Measurements from ENCODE around the gene CALCOCO1.

DNA sequence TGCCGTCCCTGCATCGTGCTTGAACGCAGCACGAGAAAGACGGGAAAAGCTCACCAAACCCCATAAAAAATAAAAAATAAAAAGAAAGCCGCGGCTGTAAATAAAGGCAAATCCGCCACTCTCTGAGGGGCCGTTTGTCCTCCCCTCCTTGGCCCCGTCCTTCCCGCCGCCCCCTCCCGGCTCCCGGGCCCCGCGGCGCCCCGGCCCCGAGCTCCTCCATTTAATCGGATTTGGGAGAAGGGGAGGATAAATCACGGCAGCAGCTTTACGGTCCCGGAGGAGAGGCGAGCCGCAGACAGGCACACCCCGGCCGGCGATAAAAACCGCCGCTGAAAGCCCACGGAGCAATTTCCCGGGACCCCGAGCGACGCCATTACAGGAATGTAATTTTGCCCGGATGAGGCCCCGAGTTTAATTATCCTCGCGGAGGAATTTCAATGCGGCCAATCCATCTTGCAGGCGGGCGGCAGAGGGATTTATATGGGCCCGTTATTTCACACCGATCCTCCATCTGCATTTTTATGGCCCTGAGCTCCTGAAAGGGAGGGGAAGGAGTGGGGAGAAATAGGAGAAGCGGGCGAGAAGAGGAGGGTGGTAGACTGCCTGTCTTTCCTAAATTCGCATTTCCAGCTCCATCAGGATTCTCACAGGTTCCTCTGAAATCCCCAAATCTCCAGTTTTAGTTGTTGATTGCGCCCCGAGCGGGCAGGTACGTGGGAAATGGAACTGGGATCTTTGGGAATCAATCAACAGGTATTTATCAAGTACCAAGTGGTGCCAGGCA lies 50.0 kb downstream of the CALCOCO1 start:
- TF ChIP-seq, protein P1, sequence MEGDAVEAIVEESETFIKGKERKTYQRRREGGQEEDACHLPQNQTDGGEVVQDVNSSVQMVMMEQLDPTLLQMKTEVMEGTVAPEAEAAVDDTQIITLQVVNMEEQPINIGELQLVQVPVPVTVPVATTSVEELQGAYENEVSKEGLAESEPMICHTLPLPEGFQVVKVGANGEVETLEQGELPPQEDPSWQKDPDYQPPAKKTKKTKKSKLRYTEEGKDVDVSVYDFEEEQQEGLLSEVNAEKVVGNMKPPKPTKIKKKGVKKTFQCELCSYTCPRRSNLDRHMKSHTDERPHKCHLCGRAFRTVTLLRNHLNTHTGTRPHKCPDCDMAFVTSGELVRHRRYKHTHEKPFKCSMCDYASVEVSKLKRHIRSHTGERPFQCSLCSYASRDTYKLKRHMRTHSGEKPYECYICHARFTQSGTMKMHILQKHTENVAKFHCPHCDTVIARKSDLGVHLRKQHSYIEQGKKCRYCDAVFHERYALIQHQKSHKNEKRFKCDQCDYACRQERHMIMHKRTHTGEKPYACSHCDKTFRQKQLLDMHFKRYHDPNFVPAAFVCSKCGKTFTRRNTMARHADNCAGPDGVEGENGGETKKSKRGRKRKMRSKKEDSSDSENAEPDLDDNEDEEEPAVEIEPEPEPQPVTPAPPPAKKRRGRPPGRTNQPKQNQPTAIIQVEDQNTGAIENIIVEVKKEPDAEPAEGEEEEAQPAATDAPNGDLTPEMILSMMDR (conservative IDR thresholded peaks at IDR 0.05), result no peak
- no peak for TF ChIP-seq EZH2 (IDR thresholded peaks at IDR 0.05; ENCODE audit: low read depth)

Data from PC-9 (cell line).